Panc1 (cell line): ENCODE measurements around the gene AAK1.

Experiments used
- POLR2AphosphoS5 ChIP-seq: IDR thresholded peaks from 2 replicates; pipeline ENCODE4 v1.6.1; 2012; ENCODE audit warnings: mild to moderate bottlenecking, low read depth, low read length, moderate library complexity
- REST ChIP-seq, 2 experiments: IDR thresholded peaks; 2 replicates each; pipeline ENCODE4 v1.6.1; 2011 to 2012; ENCODE audit warnings: low read depth in 2 of 2, control low read depth in 1 of 2, low read length in 1 of 2, mild to moderate bottlenecking in 1 of 2, moderate library complexity in 1 of 2; ENCODE audit not compliant: insufficient read depth in 1 of 2
- TCF7L2 ChIP-seq: IDR thresholded peaks from 2 replicates; pipeline ENCODE4 v1.6.1; 2011; ENCODE audit warnings: mild to moderate bottlenecking, low read depth, low read length, inconsistent platforms
- TF ChIP-seq, protein P1 (sequence below): fragments of 450-650 bp; IDR thresholded peaks from 2 replicates; pipeline ENCODE4 v1.5.1; 2017; ENCODE audit warnings: mild to moderate bottlenecking

- TF ChIP-seq, protein P1, sequence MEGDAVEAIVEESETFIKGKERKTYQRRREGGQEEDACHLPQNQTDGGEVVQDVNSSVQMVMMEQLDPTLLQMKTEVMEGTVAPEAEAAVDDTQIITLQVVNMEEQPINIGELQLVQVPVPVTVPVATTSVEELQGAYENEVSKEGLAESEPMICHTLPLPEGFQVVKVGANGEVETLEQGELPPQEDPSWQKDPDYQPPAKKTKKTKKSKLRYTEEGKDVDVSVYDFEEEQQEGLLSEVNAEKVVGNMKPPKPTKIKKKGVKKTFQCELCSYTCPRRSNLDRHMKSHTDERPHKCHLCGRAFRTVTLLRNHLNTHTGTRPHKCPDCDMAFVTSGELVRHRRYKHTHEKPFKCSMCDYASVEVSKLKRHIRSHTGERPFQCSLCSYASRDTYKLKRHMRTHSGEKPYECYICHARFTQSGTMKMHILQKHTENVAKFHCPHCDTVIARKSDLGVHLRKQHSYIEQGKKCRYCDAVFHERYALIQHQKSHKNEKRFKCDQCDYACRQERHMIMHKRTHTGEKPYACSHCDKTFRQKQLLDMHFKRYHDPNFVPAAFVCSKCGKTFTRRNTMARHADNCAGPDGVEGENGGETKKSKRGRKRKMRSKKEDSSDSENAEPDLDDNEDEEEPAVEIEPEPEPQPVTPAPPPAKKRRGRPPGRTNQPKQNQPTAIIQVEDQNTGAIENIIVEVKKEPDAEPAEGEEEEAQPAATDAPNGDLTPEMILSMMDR = no peak
- TF ChIP-seq REST (IDR thresholded peaks at IDR 0.05; ENCODE audit: insufficient read depth in 1 of 2, low read depth in 2 of 2, low read length in 1 of 2) (no peak), POLR2AphosphoS5 (no peak), TCF7L2 (no peak)
Measured at GRCh38 chr2:69692424-69692823, 48.9 kb upstream of the AAK1 start.
